HG02943 (cell line): ENCODE measurements around the gene HVCN1.
"Not testable (repeated sequence)": the region's sequence is repeated elsewhere in the genome, so short reads cannot be mapped to it uniquely, and the experiment has no call there.

Experiments
- ATAC-seq: cut with Tn5 transposase; IDR thresholded peaks from one replicate; pipeline ENCODE4 v1.9.1; 2021; ENCODE audit warnings: mild to moderate bottlenecking, low read depth, moderate library complexity; ENCODE audit not compliant: unreplicated experiment

HVCN1 gene

GRCh38 chr12:110622582-110622981, 66.3 kb downstream of the HVCN1 start:
- ATAC-seq, result no peak

- no peak for ATAC-seq
These were observed 69.4 kb downstream of the HVCN1 start for GRCh38 chr12:110619534-110619953.

- ATAC-seq, result no peak
These were observed 72.3 kb downstream of the HVCN1 start for GRCh38 chr12:110616471-110617115.

GRCh38 chr12:110615171-110615570, 73.7 kb downstream of the HVCN1 start:
- no peak for ATAC-seq

GRCh38 chr12:110613771-110614684, 74.9 kb downstream of the HVCN1 start, which contains the start of gene TCTN1:
Gene TCTN1, plus strand, starts transcription at chr12:110614129. Its CDS starts 54 bp downstream, at chr12:110614183.
- peak; percentile 89 for ATAC-seq

GRCh38 chr12:110613071-110613770, 75.7 kb downstream of the HVCN1 start:
- ATAC-seq, result no peak

GRCh38 chr12:110606253-110606611, 82.7 kb downstream of the HVCN1 start:
- ATAC-seq, result no peak

- not testable (repeated sequence) for ATAC-seq
These were observed 86.7 kb downstream of the HVCN1 start for GRCh38 chr12:110602085-110602814.

- no peak for ATAC-seq
These were observed 88.7 kb downstream of the HVCN1 start for GRCh38 chr12:110600254-110600653.

- no peak for ATAC-seq
These were observed 89.6 kb downstream of the HVCN1 start for GRCh38 chr12:110599334-110599733.
